Keratinocyte (primary cell): ENCODE data around the gene KRTAP12-3. TPM values are rescaled to one million over a fixed set of nuclear protein-coding genes. Genes with fewer than 3 reads are reported as not detected.

Source experiments
- DNase-seq: peaks from one replicate; pipeline ENCODE4 v3.0.0-alpha.2; 2011; ENCODE audit warnings: low read depth, missing footprints, low spot score
- FAIRE-seq: peaks from 2 replicates; lab custom pipeline; 2011; peaks lifted over from hg19 to GRCh38; lab: Jason Lieb, UNC
- H2AFZ ChIP-seq: 2 replicates; pipeline ENCODE4 v1.6.0; 2012; ENCODE audit warnings: low read length, control low read depth, inconsistent platforms; ENCODE audit not compliant: control insufficient read depth
- H3K27ac ChIP-seq: 2 replicates; pipeline ENCODE4 v1.5.1; 2011; ENCODE audit warnings: low read length; ENCODE audit not compliant: control insufficient read depth, insufficient read depth
- H3K27me3 ChIP-seq: 3 replicates; pipeline ENCODE4 v1.6.0; 2011; ENCODE audit warnings: low read length; ENCODE audit not compliant: control insufficient read depth, insufficient read depth; ENCODE audit errors: extremely low read depth
- H3K36me3 ChIP-seq, 2 experiments: 2 replicates in 1 of 2; 3 replicates in 1 of 2; pipeline ENCODE4 v1.5.1; 2011; ENCODE audit warnings: low read length in 2 of 2, mild to moderate bottlenecking in 1 of 2; ENCODE audit not compliant: control insufficient read depth in 2 of 2, insufficient read depth in 2 of 2; ENCODE audit errors: extremely low read depth in 1 of 2
- H3K4me1 ChIP-seq: 3 replicates; pipeline ENCODE4 v1.5.1; 2011; ENCODE audit warnings: low read length; ENCODE audit not compliant: control insufficient read depth, insufficient read depth; ENCODE audit errors: extremely low read depth
- H3K4me2 ChIP-seq: 3 replicates; pipeline ENCODE4 v1.6.0; 2011; ENCODE audit warnings: low read depth, low read length; ENCODE audit not compliant: control insufficient read depth, insufficient read depth; ENCODE audit errors: extremely low read depth
- H3K4me3 ChIP-seq, 3 experiments: fragments of 200-600 bp in 1 of 3; sonication (generic) in 1 of 3; 2 replicates in 2 of 3; 3 replicates in 1 of 3; pipeline ENCODE4 v1.5.1; 2011 to 2016; ENCODE audit warnings: low read length in 3 of 3, mild to moderate bottlenecking in 3 of 3, control low read depth in 2 of 3, inconsistent platforms in 1 of 3, low read depth in 1 of 3, mixed read lengths in 1 of 3, mixed run types in 1 of 3, moderate library complexity in 1 of 3; ENCODE audit not compliant: control insufficient read depth in 2 of 3, insufficient read depth in 2 of 3; ENCODE audit errors: extremely low read depth in 1 of 3
- H3K79me2 ChIP-seq: 2 replicates; pipeline ENCODE4 v1.6.0; 2012; ENCODE audit warnings: low read length; ENCODE audit not compliant: control insufficient read depth, insufficient read depth
- H3K9ac ChIP-seq: 3 replicates; pipeline ENCODE4 v1.6.0; 2011; ENCODE audit warnings: low read length; ENCODE audit not compliant: control insufficient read depth, insufficient read depth; ENCODE audit errors: extremely low read depth
- H3K9me1 ChIP-seq: 3 replicates; pipeline ENCODE4 v1.6.0; 2011; ENCODE audit warnings: low read length; ENCODE audit not compliant: control insufficient read depth, insufficient read depth; ENCODE audit errors: extremely low read depth
- H3K9me3 ChIP-seq: 2 replicates; pipeline ENCODE4 v1.5.1; 2012; ENCODE audit warnings: low read depth, low read length; ENCODE audit not compliant: control insufficient read depth
- H4K20me1 ChIP-seq: 3 replicates; pipeline ENCODE4 v1.6.0; 2011; ENCODE audit warnings: low read length; ENCODE audit not compliant: control insufficient read depth, insufficient read depth; ENCODE audit errors: extremely low read depth
- EZH2 ChIP-seq: IDR thresholded peaks from one replicate; pipeline ENCODE4 v1.6.1; 2012; ENCODE audit warnings: inconsistent platforms, mild to moderate bottlenecking, low read length, moderate library complexity
- dilution Hi-C: fragments of 300-500 bp; cut with MboI; formaldehyde crosslinking; loops from one replicate; pipeline ENCODE4 v1.7.0; 2020; ENCODE audit warnings: low sequenced_read_pairs; ENCODE audit not compliant: extremely low pct_ligation_motif_present
- polyA plus RNA-seq, 5 experiments: library from polyadenylated mRNA; depleted of rRNA in 3 of 5; stranded (reverse) in 3 of 5; stranded (forward) in 1 of 5; unstranded in 1 of 5; fragments of >200 nt; gene quantifications; 1 replicate in 1 of 5; 2 replicates in 3 of 5; 3 replicates in 1 of 5; pipeline versions ENCODE4 v1.2.1 to v1.2.3, GENCODE V29; 2011 to 2012; ENCODE audit warnings: missing spikeins in 2 of 5, low read depth in 1 of 5, low replicate concordance in 1 of 5
- TF ChIP-seq, protein P1 (sequence below), 3 experiments: IDR thresholded peaks in 1 of 3; conservative IDR thresholded peaks in 1 of 3; optimal IDR thresholded peaks in 1 of 3; 2 replicates in 2 of 3; 3 replicates in 1 of 3; pipeline versions ENCODE3 to v1.5.1; 2011; ENCODE audit warnings: low read length in 3 of 3, mild to moderate bottlenecking in 3 of 3, moderate library complexity in 2 of 3, control low read depth in 1 of 3, inconsistent platforms in 1 of 3; ENCODE audit not compliant: insufficient read depth in 2 of 3; ENCODE audit errors: extremely low read depth in 1 of 3

KRTAP12-3 gene
- polyA plus RNA-seq, 1 donor (not counting 4 experiments of a cell fraction or from before 2014, with no cell fraction given), result not detected

DNA sequence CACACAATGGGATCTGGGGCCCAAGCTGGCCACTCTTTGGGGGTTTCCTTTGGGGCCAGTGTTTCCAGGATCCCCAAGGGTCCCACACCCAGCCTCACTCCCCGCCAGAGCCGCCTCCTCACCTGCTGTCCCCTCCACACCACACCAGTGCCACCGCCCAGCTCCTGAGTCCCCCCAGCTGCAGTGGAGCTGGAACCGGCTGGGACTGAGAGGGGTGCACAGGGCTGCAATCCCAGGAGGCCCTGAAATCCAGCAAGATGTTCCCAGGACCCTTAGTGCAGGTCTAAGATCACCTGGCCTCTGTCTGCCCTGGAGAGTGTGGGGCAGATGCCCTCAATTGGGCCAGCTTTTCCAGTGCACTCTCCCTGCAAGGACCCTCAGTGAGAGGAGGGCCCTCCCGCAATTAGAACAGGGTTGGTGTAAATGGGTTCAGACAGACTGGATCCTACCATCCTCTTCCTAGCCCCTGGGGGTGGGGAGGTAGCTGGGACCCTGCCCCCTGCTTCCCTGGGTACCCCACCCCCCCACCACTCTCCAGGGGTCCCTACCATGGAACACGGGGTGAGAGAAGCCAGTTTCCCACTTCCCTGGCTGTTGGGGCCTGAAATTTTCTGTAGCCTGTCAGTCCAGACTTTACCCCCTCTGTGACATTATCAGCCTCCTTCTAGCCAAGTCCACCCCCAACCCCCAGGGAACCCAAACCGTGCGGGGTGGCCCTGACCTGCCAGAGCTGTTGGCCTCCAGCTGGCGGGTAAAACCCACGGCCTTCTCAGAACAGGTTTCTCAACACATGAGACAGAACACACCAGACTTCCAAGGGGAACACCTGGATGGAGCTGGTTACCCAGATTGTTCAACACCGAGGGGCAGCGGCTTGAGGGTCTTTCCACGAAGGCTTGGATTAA, 46.3 kb downstream of the KRTAP12-3 start:
- Histone ChIP-seq H3K9me3 (peaks cover 4% of the 10 kb centered on the region), H3K4me1 (peaks cover 6% of the 10 kb centered on the region), H3K27me3 (peaks cover 27% of the 10 kb centered on the region), H3K9ac (no peak overlapping the region), H3K4me3 (no peak overlapping the region), H2AFZ (no peak overlapping the region), H3K4me2 (no peak overlapping the region), H3K79me2 (no peaks in the 10 kb centered on the region), H3K9me1 (no peaks in the 10 kb centered on the region), H3K27ac (no peak overlapping the region), H3K36me3 (no peaks in the 10 kb centered on the region), H4K20me1 (no peaks in the 10 kb centered on the region)
- dilution Hi-C loops, result no loop called here
- FAIRE-seq, result no peak
- no peak for DNase-seq
- TF ChIP-seq, protein P1, sequence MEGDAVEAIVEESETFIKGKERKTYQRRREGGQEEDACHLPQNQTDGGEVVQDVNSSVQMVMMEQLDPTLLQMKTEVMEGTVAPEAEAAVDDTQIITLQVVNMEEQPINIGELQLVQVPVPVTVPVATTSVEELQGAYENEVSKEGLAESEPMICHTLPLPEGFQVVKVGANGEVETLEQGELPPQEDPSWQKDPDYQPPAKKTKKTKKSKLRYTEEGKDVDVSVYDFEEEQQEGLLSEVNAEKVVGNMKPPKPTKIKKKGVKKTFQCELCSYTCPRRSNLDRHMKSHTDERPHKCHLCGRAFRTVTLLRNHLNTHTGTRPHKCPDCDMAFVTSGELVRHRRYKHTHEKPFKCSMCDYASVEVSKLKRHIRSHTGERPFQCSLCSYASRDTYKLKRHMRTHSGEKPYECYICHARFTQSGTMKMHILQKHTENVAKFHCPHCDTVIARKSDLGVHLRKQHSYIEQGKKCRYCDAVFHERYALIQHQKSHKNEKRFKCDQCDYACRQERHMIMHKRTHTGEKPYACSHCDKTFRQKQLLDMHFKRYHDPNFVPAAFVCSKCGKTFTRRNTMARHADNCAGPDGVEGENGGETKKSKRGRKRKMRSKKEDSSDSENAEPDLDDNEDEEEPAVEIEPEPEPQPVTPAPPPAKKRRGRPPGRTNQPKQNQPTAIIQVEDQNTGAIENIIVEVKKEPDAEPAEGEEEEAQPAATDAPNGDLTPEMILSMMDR (optimal IDR thresholded peaks at IDR 0.05 in 1 of 3, IDR thresholded peaks at IDR 0.05 in 1 of 3, conservative IDR thresholded peaks at IDR 0.05 in 1 of 3; ENCODE audit: extremely low read depth in 1 of 3, insufficient read depth in 2 of 3, low read length in 3 of 3), result no peak
- no peak for TF ChIP-seq EZH2

DNA sequence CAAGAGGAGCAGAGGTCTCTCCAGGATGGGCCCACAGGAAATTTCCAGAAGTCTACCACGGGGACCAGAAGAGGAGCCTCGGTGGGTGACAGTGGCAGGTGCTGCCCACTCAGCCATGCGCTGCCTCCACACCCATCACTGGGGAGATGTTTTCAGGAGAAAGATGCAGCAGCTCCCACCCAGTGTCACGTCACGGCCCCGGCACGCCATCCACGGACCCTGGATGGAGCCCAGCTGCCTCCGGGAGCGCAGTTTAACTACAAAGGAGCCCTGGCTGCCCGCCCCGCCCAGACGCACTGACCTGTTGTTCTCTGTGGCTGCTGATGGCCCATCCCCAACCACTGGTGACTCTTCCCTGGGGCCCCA, 46.9 kb downstream of the KRTAP12-3 start:
- dilution Hi-C loops, result no loop called here
- no peak for FAIRE-seq
- H3K27me3 ChIP-seq, result peaks cover 33% of the 10 kb centered on the region

More for the DNA sequence above, 46.9 kb downstream of the KRTAP12-3 start:
- Histone ChIP-seq H3K79me2 (no peaks in the 10 kb centered on the region), H3K36me3 (no peaks in the 10 kb centered on the region), H3K9me1 (no peaks in the 10 kb centered on the region), H3K9ac (no peak overlapping the region), H3K9me3 (peaks cover 4% of the 10 kb centered on the region), H4K20me1 (no peaks in the 10 kb centered on the region), H2AFZ (no peak overlapping the region), H3K27ac (no peak overlapping the region), H3K4me2 (no peak overlapping the region), H3K4me1 (peaks cover 12% of the 10 kb centered on the region), H3K4me3 (no peak overlapping the region)
- no peak for DNase-seq
- TF ChIP-seq, protein P1 (optimal IDR thresholded peaks at IDR 0.05 in 1 of 3, IDR thresholded peaks at IDR 0.05 in 1 of 3, conservative IDR thresholded peaks at IDR 0.05 in 1 of 3; ENCODE audit: extremely low read depth in 1 of 3, insufficient read depth in 2 of 3, low read length in 3 of 3), result no peak
- TF ChIP-seq EZH2, result no peak
